Endothelial cell of umbilical vein (primary cell): ENCODE results near the gene ANXA9. TPM values are rescaled to one million over a fixed set of nuclear protein-coding genes. Genes with fewer than 3 reads are reported as not detected.

Experiments used
- BruUV-seq: library from RNA; stranded (reverse); fragments of 400-500 nt; replicated peaks from 2 replicates; lab custom pipeline; 2021; lab: Mats Ljungman, UMichigan
- CTCF ChIA-PET: fragments of 300-600, 350-600 bp; sonication (Branson Sonifier 250); formaldehyde crosslinking; loops from one replicate; lab custom pipeline; 2021; ENCODE audit warnings: antibody characterized with exemption, inconsistent platforms; lab: Charles Lee
- POLR2A ChIA-PET: fragments of 300-600, 350-600 bp; sonication (Branson Sonifier 250); formaldehyde crosslinking; loops from one replicate; lab custom pipeline; 2021; ENCODE audit warnings: antibody characterized with exemption, inconsistent platforms; lab: Charles Lee
- DNase-seq: peaks from one replicate; pipeline ENCODE4 v3.0.0-alpha.2; 2011; ENCODE audit warnings: low read depth, low spot score
- FAIRE-seq: peaks from 2 replicates; lab custom pipeline; 2011; peaks lifted over from hg19 to GRCh38; lab: Jason Lieb, UNC
- H2AFZ ChIP-seq: 2 replicates; pipeline ENCODE4 v1.6.0; 2012; ENCODE audit warnings: low read depth, low read length, control low read depth, inconsistent platforms
- H3K27ac ChIP-seq: 2 replicates; pipeline ENCODE4 v1.5.1; 2011; ENCODE audit warnings: low read depth, mild to moderate bottlenecking, control low read depth, low read length, moderate library complexity; ENCODE audit not compliant: insufficient read depth
- H3K27me3 ChIP-seq, 2 experiments: 2 replicates each; pipeline versions ENCODE4 v1.6.0 to v1.6.1; 2011; ENCODE audit warnings: low read length in 2 of 2, mixed read lengths in 1 of 2; ENCODE audit not compliant: control insufficient read depth in 2 of 2, insufficient read depth in 2 of 2
- H3K36me3 ChIP-seq, 2 experiments: 2 replicates in 1 of 2; 3 replicates in 1 of 2; pipeline ENCODE4 v1.5.1; 2011; ENCODE audit warnings: low read length in 2 of 2, mild to moderate bottlenecking in 1 of 2, moderate library complexity in 1 of 2; ENCODE audit not compliant: control insufficient read depth in 2 of 2, insufficient read depth in 2 of 2; ENCODE audit errors: extremely low read depth in 1 of 2
- H3K4me1 ChIP-seq: 3 replicates; pipeline ENCODE4 v1.5.1; 2011; ENCODE audit warnings: mild to moderate bottlenecking, low read length; ENCODE audit not compliant: control insufficient read depth, insufficient read depth; ENCODE audit errors: extremely low read depth
- H3K4me2 ChIP-seq: 2 replicates; pipeline ENCODE4 v1.6.1; 2011; ENCODE audit warnings: low read length, control low read depth, mixed read lengths; ENCODE audit not compliant: insufficient read depth
- H3K4me3 ChIP-seq, 3 experiments: fragments of 200-600 bp in 1 of 3; sonication (generic), shearing (Covaris generic) in 1 of 3; replicated peaks in 1 of 3; 2 replicates each; pipeline ENCODE4 v1.5.1; 2011 to 2016; ENCODE audit warnings: control low read depth in 3 of 3, low read length in 3 of 3, mild to moderate bottlenecking in 2 of 3, inconsistent platforms in 1 of 3, low read depth in 1 of 3, moderate library complexity in 1 of 3; ENCODE audit not compliant: insufficient read depth in 1 of 3
- H3K79me2 ChIP-seq: 2 replicates; pipeline ENCODE4 v1.6.0; 2012; ENCODE audit warnings: low read length, inconsistent platforms; ENCODE audit not compliant: control insufficient read depth, insufficient read depth
- H3K9ac ChIP-seq: replicated peaks from 2 replicates; pipeline ENCODE3; 2011; ENCODE audit warnings: low read length, control low read depth; ENCODE audit not compliant: insufficient read depth; ENCODE audit errors: extremely low read depth
- H3K9me1 ChIP-seq: replicated peaks from 3 replicates; pipeline ENCODE4 v1.6.0; 2011; ENCODE audit warnings: mild to moderate bottlenecking, low read length; ENCODE audit not compliant: control insufficient read depth, insufficient read depth; ENCODE audit errors: extremely low read depth
- H3K9me3 ChIP-seq: replicated peaks from 2 replicates; pipeline ENCODE4 v1.5.1; 2012; ENCODE audit warnings: low read length, inconsistent platforms; ENCODE audit not compliant: control insufficient read depth, insufficient read depth
- H4K20me1 ChIP-seq: replicated peaks from 2 replicates; pipeline ENCODE3; 2011; ENCODE audit warnings: mild to moderate bottlenecking, low read length; ENCODE audit not compliant: control insufficient read depth, insufficient read depth; ENCODE audit errors: extremely low read depth
- EZH2 ChIP-seq: IDR thresholded peaks from 2 replicates; pipeline ENCODE4 v1.6.1; 2012; ENCODE audit warnings: borderline replicate concordance, low read depth, mild to moderate bottlenecking, moderate library complexity, low read length, inconsistent platforms; ENCODE audit not compliant: severe bottlenecking
- FOS ChIP-seq: IDR thresholded peaks from 2 replicates; pipeline ENCODE4 v1.6.1; 2011; ENCODE audit warnings: mild to moderate bottlenecking, low read length, moderate library complexity, borderline replicate concordance; ENCODE audit not compliant: insufficient read depth
- GATA2 ChIP-seq: IDR thresholded peaks from 2 replicates; pipeline ENCODE4 v1.7.0; 2011; ENCODE audit warnings: low read depth, mild to moderate bottlenecking, moderate library complexity, mixed read lengths, low read length; ENCODE audit not compliant: insufficient read length, insufficient read depth
- JUN ChIP-seq: IDR thresholded peaks from 2 replicates; pipeline ENCODE4 v1.6.1; 2011; ENCODE audit warnings: borderline replicate concordance, low read depth; ENCODE audit not compliant: insufficient read length, insufficient read depth
- MYC ChIP-seq: IDR thresholded peaks from one replicate; pipeline ENCODE4 v1.6.1; 2011; ENCODE audit warnings: mild to moderate bottlenecking, low read depth, low read length
- POLR2A ChIP-seq: IDR thresholded peaks from 2 replicates; pipeline ENCODE4 v1.6.1; 2012; ENCODE audit warnings: low read depth, mild to moderate bottlenecking, control low read depth, low read length
- POLR2AphosphoS5 ChIP-seq: IDR thresholded peaks from 2 replicates; pipeline ENCODE4 v1.6.1; 2012; ENCODE audit warnings: low read depth, mild to moderate bottlenecking, control low read depth, low read length, moderate library complexity; ENCODE audit not compliant: insufficient read depth
- dilution Hi-C: fragments of 300-500 bp; cut with MboI; formaldehyde crosslinking; loops from one replicate; pipeline ENCODE4 v1.15.0; 2019; ENCODE audit warnings: low sequenced_read_pairs; ENCODE audit not compliant: extremely low pct_ligation_motif_present
- intact Hi-C: fragments of 100-400 bp; cut with micrococcal nuclease; formaldehyde crosslinking; loops from one replicate; pipeline ENCODE4 v1.10.0; 2022
- polyA plus RNA-seq, 4 experiments: library from polyadenylated mRNA; depleted of rRNA in 3 of 4; stranded (reverse) in 3 of 4; unstranded in 1 of 4; fragments of >200 nt; gene quantifications; 2 replicates each; pipeline versions ENCODE4 v1.2.1 to v1.2.3, GENCODE V29; 2011 to 2012; ENCODE audit warnings: missing spikeins in 1 of 4
- total RNA-seq: library from RNA; stranded (reverse); gene quantifications from 2 replicates; pipeline ENCODE4 v1.2.3, GENCODE V29; 2021
- TF ChIP-seq, protein P1 (sequence below), 2 donors: IDR thresholded peaks; 1 replicate in 1 of 2; 2 replicates in 1 of 2; pipeline ENCODE4 v1.5.1; 2011; ENCODE audit warnings: low read length in 2 of 2, mild to moderate bottlenecking in 2 of 2, moderate library complexity in 2 of 2, control low read depth in 1 of 2, inconsistent platforms in 1 of 2, low read depth in 1 of 2; ENCODE audit not compliant: insufficient read depth in 1 of 2; ENCODE audit errors: extremely low read depth in 1 of 2
- TF ChIP-seq, protein P2 (sequence below): IDR thresholded peaks from 2 replicates; pipeline ENCODE4 v1.6.1; 2011; ENCODE audit not compliant: insufficient read depth, insufficient read length

ANXA9 gene
- total and polyA plus RNA-seq, 2 donors (not counting 3 experiments of a cell fraction or from before 2014, with no cell fraction given) = not detected

DNA sequence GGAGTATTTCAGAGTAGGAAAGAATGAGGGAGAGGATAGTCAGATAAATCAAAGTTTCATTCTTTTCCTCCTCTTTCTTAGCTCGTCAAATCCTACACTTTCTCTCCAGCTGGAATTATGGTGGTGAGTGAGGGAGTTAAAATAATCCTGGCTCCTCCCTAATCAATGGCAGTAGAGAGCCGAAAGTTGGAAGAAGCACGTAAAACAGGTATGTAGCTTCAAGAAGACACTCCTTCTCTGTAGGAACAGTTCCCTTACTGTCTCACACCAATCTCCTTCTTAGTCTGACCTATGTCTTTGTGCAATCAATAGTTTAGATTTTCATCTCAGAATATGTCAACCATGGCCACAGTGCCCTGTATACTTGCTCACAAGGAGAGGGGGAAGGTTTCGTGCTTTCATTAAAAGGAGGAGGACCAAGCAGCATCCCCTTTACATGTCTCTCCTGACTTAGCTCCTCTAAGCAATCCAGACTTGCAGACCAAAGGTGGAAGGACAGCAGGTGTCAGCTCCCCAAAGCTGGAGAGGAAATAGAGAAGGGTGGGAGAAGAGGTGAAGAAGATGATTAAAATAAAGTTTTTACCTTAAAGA lies 23.7 kb downstream of the ANXA9 start:
- no TSS peak for BruUV-seq
- Histone ChIP-seq H3K4me2 (peak overlapping the region; percentile 87), H2AFZ (peak overlapping the region; percentile 95), H3K27me3 (no peaks in the 10 kb centered on the region), H3K4me3 (peak overlapping the region; percentile 35 to 51 (median 43)), H3K36me3 (no peaks in the 10 kb centered on the region), H3K79me2 (no peaks in the 10 kb centered on the region), H3K4me1 (peaks cover 28% of the 10 kb centered on the region), H3K9ac (peak overlapping the region; percentile 89), H3K9me1 (no peaks in the 10 kb centered on the region), H3K9me3 (no peaks in the 10 kb centered on the region), H4K20me1 (no peaks in the 10 kb centered on the region), H3K27ac (no peak overlapping the region)
- FAIRE-seq (no peak), DNase-seq (peak; percentile 25)
- CTCF ChIA-PET = interaction anchor here (0.9 to 3.7 kb wide), 31 partner anchors 9 to 447 kb away, joined by 3 to 127 read pairs (median 5); partner anchors contain the start of genes ANXA9, C1orf56, CDC42SE1 and CERS2
- POLR2A ChIA-PET = interaction anchor here (0.6 to 1.7 kb wide), 6 partner anchors 8 to 64 kb away, joined by 3 to 6 read pairs (median 4); no protein-coding TSS in a partner anchor
- intact Hi-C loops (loop anchor here (1.0 kb wide), 1 partner anchor 27 kb away; no protein-coding TSS in a partner anchor), dilution Hi-C loops (no loop called here)
- TF ChIP-seq JUN (no peak), POLR2A (no peak), MYC (no peak), POLR2AphosphoS5 (no peak), EZH2 (no peak), FOS (no peak), GATA2 (no peak)
- TF ChIP-seq, protein P1, sequence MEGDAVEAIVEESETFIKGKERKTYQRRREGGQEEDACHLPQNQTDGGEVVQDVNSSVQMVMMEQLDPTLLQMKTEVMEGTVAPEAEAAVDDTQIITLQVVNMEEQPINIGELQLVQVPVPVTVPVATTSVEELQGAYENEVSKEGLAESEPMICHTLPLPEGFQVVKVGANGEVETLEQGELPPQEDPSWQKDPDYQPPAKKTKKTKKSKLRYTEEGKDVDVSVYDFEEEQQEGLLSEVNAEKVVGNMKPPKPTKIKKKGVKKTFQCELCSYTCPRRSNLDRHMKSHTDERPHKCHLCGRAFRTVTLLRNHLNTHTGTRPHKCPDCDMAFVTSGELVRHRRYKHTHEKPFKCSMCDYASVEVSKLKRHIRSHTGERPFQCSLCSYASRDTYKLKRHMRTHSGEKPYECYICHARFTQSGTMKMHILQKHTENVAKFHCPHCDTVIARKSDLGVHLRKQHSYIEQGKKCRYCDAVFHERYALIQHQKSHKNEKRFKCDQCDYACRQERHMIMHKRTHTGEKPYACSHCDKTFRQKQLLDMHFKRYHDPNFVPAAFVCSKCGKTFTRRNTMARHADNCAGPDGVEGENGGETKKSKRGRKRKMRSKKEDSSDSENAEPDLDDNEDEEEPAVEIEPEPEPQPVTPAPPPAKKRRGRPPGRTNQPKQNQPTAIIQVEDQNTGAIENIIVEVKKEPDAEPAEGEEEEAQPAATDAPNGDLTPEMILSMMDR (IDR thresholded peaks at IDR 0.05; ENCODE audit: extremely low read depth in 1 of 2, insufficient read depth in 1 of 2, low read depth in 1 of 2, low read length in 2 of 2) = no peak
- TF ChIP-seq, protein P2, sequence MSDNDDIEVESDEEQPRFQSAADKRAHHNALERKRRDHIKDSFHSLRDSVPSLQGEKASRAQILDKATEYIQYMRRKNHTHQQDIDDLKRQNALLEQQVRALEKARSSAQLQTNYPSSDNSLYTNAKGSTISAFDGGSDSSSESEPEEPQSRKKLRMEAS = no peak
